IMR-90 (cell line): Measurements from ENCODE around the gene APOA4. TPM values are rescaled to one million over a fixed set of nuclear protein-coding genes. Genes with fewer than 3 reads are reported as not detected.
A peak's percentile ranks its signal among the peaks of the same experiment; 100 is the strongest.

Experiments
- ATAC-seq: fragments of 200-7000 bp; cut with Tn5 transposase; 2 replicates; pipeline ENCODE4 v1.9.1; 2020; ENCODE audit warnings: low read depth, mild to moderate bottlenecking, moderate library complexity
- BruUV-seq: library from RNA; stranded (reverse); fragments of 400-500 nt; replicated peaks from 2 replicates; lab custom pipeline; 2021; lab: Mats Ljungman, UMichigan
- CTCF ChIA-PET: fragments of 300-600 bp; formaldehyde crosslinking; extraction: SDS; loops from one replicate; lab custom pipeline; 2021; ENCODE audit warnings: antibody characterized with exemption; lab: Yijun Ruan, JAX
- POLR2A ChIA-PET: fragments of 300-600 bp; sonication (Branson Sonifier 250); formaldehyde crosslinking; loops from one replicate; lab custom pipeline; 2022; ENCODE audit warnings: antibody characterized with exemption; ENCODE audit not compliant: unreplicated experiment; lab: Charles Lee
- DNase-seq: peaks from one replicate; pipeline ENCODE4 v3.0.0; 2013
- H2AFZ ChIP-seq: replicated peaks from 2 replicates; pipeline ENCODE3; 2013; ENCODE audit warnings: low read length, mild to moderate bottlenecking; ENCODE audit not compliant: poor library complexity
- H2AK5ac ChIP-seq: 2 replicates; pipeline ENCODE4 v1.6.1; 2013; ENCODE audit warnings: low read depth, low read length, inconsistent platforms
- H2AK9ac ChIP-seq: replicated peaks from 2 replicates; pipeline ENCODE3; 2013; ENCODE audit warnings: mild to moderate bottlenecking, low read depth, low read length, moderate library complexity; ENCODE audit not compliant: poor library complexity
- H2BK120ac ChIP-seq: 2 replicates; pipeline ENCODE4 v1.6.1; 2013; ENCODE audit warnings: low read depth, low read length, inconsistent platforms
- H2BK15ac ChIP-seq: 3 replicates; pipeline ENCODE4 v1.6.1; 2013; ENCODE audit warnings: low read depth, low read length, inconsistent platforms
- H2BK20ac ChIP-seq: 2 replicates; pipeline ENCODE4 v1.6.1; 2013; ENCODE audit warnings: low read depth, mild to moderate bottlenecking, inconsistent platforms, low read length, moderate library complexity
- H2BK5ac ChIP-seq: 2 replicates; pipeline ENCODE4 v1.6.1; 2013; ENCODE audit warnings: mild to moderate bottlenecking, low read depth, low read length, inconsistent platforms; ENCODE audit not compliant: poor library complexity, severe bottlenecking
- H3K14ac ChIP-seq: replicated peaks from 2 replicates; pipeline ENCODE4 v1.6.1; 2013; ENCODE audit warnings: low read depth, low read length, inconsistent platforms
- H3K18ac ChIP-seq: 2 replicates; pipeline ENCODE4 v1.6.1; 2013; ENCODE audit warnings: low read depth, low read length, control low read depth
- H3K23ac ChIP-seq: 2 replicates; pipeline ENCODE4 v1.6.1; 2013; ENCODE audit warnings: low read depth, low read length, inconsistent platforms
- H3K27ac ChIP-seq: 2 replicates; pipeline ENCODE4 v1.5.1; 2013; ENCODE audit warnings: mild to moderate bottlenecking, control low read depth, low read length; ENCODE audit not compliant: insufficient read depth
- H3K27me3 ChIP-seq: 2 replicates; pipeline ENCODE4 v1.6.1; 2013; ENCODE audit warnings: low read length; ENCODE audit not compliant: control insufficient read depth, insufficient read depth
- H3K36me3 ChIP-seq: 2 replicates; pipeline ENCODE4 v1.6.1; 2013; ENCODE audit warnings: low read length, mixed read lengths; ENCODE audit not compliant: control insufficient read depth, insufficient read depth
- H3K4ac ChIP-seq: 2 replicates; pipeline ENCODE4 v1.6.1; 2013; ENCODE audit warnings: low read depth, low read length, inconsistent platforms
- H3K4me1 ChIP-seq: 2 replicates; pipeline ENCODE4 v1.6.1; 2013; ENCODE audit warnings: low read length, mixed read lengths; ENCODE audit not compliant: control insufficient read depth, insufficient read depth
- H3K4me2 ChIP-seq: 2 replicates; pipeline ENCODE4 v1.6.1; 2013; ENCODE audit warnings: low read depth, mild to moderate bottlenecking, control low read depth, low read length, moderate library complexity
- H3K4me3 ChIP-seq: 2 replicates; pipeline ENCODE4 v1.5.1; 2013; ENCODE audit warnings: low read depth, mild to moderate bottlenecking, control low read depth, low read length, moderate library complexity; ENCODE audit not compliant: insufficient read depth
- H3K56ac ChIP-seq: 2 replicates; pipeline ENCODE4 v1.6.1; 2013; ENCODE audit warnings: low read length, inconsistent platforms; ENCODE audit not compliant: insufficient read depth; ENCODE audit errors: extremely low read depth
- H3K79me1 ChIP-seq, 2 experiments: 2 replicates each; pipeline ENCODE4 v1.6.1; 2013; ENCODE audit warnings: low read length in 2 of 2, inconsistent platforms in 1 of 2, low read depth in 1 of 2
- H3K9ac ChIP-seq: 2 replicates; pipeline ENCODE4 v1.6.1; 2013; ENCODE audit warnings: low read depth, low read length, control low read depth
- H3K9me1 ChIP-seq: 2 replicates; pipeline ENCODE4 v1.6.1; 2013; ENCODE audit warnings: low read length, inconsistent platforms; ENCODE audit not compliant: insufficient read depth
- H3K9me3 ChIP-seq: 2 replicates; pipeline ENCODE4 v1.6.1; 2013; ENCODE audit warnings: low read length; ENCODE audit not compliant: control insufficient read depth, insufficient read depth
- H4K20me1 ChIP-seq: 2 replicates; pipeline ENCODE4 v1.6.1; 2013; ENCODE audit warnings: low read length, inconsistent platforms; ENCODE audit not compliant: insufficient read depth
- H4K5ac ChIP-seq: 2 replicates; pipeline ENCODE4 v1.6.1; 2013; ENCODE audit warnings: mild to moderate bottlenecking, low read depth, low read length, control low read depth
- H4K8ac ChIP-seq, 2 experiments: 2 replicates each; pipeline ENCODE4 v1.6.1; 2013; ENCODE audit warnings: low read depth in 2 of 2, low read length in 2 of 2, control low read depth in 1 of 2, inconsistent platforms in 1 of 2
- H4K91ac ChIP-seq: 2 replicates; pipeline ENCODE4 v1.6.1; 2013; ENCODE audit warnings: low read depth, low read length, inconsistent platforms; ENCODE audit not compliant: insufficient read depth
- BHLHE40 ChIP-seq: fragments of 150-350 bp; IDR thresholded peaks from 2 replicates; pipeline ENCODE4 v1.6.1; 2016; ENCODE audit warnings: mild to moderate bottlenecking, low read depth, low read length
- MAFK ChIP-seq: IDR thresholded peaks from 2 replicates; pipeline ENCODE4 v1.6.1; 2012; ENCODE audit warnings: low read depth, low read length, improper control_type of control experiment
- NFE2L2 ChIP-seq: fragments of 150-350 bp; IDR thresholded peaks from 2 replicates; pipeline ENCODE4 v1.6.1; 2016; ENCODE audit warnings: low read depth, mild to moderate bottlenecking, low read length
- RCOR1 ChIP-seq: IDR thresholded peaks from 2 replicates; pipeline ENCODE4 v1.6.1; 2012; ENCODE audit warnings: mild to moderate bottlenecking, low read length, improper control_type of control experiment; ENCODE audit not compliant: insufficient replicate concordance
- SMC3 ChIP-seq: fragments of 150-350 bp; IDR thresholded peaks from 2 replicates; pipeline ENCODE4 v1.6.1; 2016; ENCODE audit warnings: low read depth, mild to moderate bottlenecking, antibody characterized with exemption, low read length, moderate library complexity
- WGBS, 2 experiments: methylation state at CpG; one replicate each; pipeline versions ENCODE4 v1.1.5 to v1.1.7; 2013; ENCODE audit warnings: missing lambda C conversion rate in 2 of 2; ENCODE audit not compliant: insufficient read length in 1 of 2; ENCODE audit errors: extremely low coverage in 2 of 2; 5-methylcytosine and 5-hydroxymethylcytosine counted together
- dilution Hi-C: fragments of 300-500 bp; cut with HindIII; formaldehyde crosslinking; loops from one replicate; pipeline ENCODE4 v1.14.3; 2018; ENCODE audit warnings: low sequenced_read_pairs; ENCODE audit not compliant: unreplicated experiment
- in situ Hi-C: fragments of 300-500 bp; cut with MboI; formaldehyde crosslinking; loops from 3 replicates; pipeline ENCODE4 v1.14.3; 2019; ENCODE audit warnings: low sequenced_read_pairs, inconsistent platforms, mixed read lengths
- intact Hi-C: fragments of 100-400 bp; cut with micrococcal nuclease; formaldehyde crosslinking; loops from 2 replicates; pipeline ENCODE4 v1.10.0; 2022
- polyA plus RNA-seq, 3 experiments: library from polyadenylated mRNA; depleted of rRNA; stranded (reverse); fragments of >200 nt; gene quantifications; 2 replicates each; pipeline ENCODE4 v1.2.3, GENCODE V29; 2012; ENCODE audit warnings: low replicate concordance in 1 of 3
- total RNA-seq: library from RNA; depleted of rRNA; stranded (reverse); fragments of >200 nt; gene quantifications from 2 replicates; pipeline ENCODE4 v1.2.3, GENCODE V29; 2012
- TF ChIP-seq, protein P1 (sequence below): fragments of 150-350 bp; IDR thresholded peaks from 2 replicates; pipeline ENCODE4 v1.6.1; 2016; ENCODE audit warnings: low read depth, mild to moderate bottlenecking, low read length, moderate library complexity, borderline replicate concordance
- TF ChIP-seq, protein P2 (sequence below): conservative IDR thresholded peaks from 2 replicates; pipeline ENCODE4 v1.5.1; 2012; ENCODE audit warnings: mild to moderate bottlenecking, low read depth, low read length, improper control_type of control experiment

The APOA4 gene
- total and polyA plus RNA-seq, 2 of the 4 experiments (the other 2 are of a cell fraction) = not detected

DNA sequence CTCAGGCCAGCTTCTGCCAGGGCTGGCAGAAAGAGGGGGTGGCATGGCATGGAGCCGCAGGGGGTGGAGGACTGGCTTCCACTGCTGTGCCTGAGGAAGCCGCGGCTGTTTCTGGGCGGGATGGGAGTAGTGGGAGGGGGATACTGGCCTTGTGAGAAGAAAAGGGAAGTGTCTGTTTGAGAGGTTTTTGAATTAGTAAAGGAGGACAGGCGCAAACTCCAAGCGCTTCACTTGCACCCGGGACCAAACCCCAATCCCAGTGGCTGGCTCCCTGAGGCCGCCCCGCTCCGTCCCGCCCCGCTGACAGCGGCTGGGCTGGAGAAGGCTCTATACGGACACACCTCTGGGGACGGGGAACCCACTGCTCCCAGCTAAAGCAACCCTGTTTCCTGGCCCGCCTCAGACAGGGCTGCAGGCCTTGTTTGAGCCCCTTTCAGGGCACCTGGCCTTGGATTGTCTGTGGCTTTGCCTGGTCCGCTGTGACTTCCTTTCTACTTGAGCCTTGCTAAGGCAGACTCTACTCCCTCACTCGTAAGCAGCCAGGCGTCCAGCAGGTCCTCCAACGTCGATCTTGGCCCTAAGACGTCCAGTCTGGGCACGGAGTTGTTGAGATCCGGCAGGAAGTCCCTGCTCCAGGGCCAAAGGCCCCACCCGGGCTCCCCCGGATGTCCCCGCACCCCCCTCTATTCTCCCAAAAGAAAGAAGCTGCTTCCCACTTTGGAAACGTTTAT lies 12.1 kb upstream of the APOA4 start:
- ChIA-PET CTCF (interaction anchor here (0.6 to 1.9 kb wide), 17 partner anchors 8 to 273 kb away, joined by 3 to 30 read pairs (median 4); partner anchors contain the start of gene APOA5), POLR2A (interaction anchor here (0.7 kb wide), 1 partner anchor 42 kb away, joined by 3 read pairs; no protein-coding TSS in a partner anchor)
- H3K27me3 ChIP-seq = peaks cover 3% of the 10 kb centered on the region; the same call in 1 of the 2 replicates
- H3K79me1 ChIP-seq = no peaks in the 10 kb centered on the region
- H4K5ac ChIP-seq = peak overlapping the region; percentile 47
- no peak overlapping the region for H3K23ac ChIP-seq
- no peak for DNase-seq
- no peak overlapping the region for H2BK20ac ChIP-seq
- H3K9me3 ChIP-seq = no peaks in the 10 kb centered on the region
- H2BK15ac ChIP-seq = peak overlapping the region; percentile 39; the same call in 2 of the 3 replicates
- intact Hi-C loops (no loop called here), dilution Hi-C loops (no loop called here), in situ Hi-C loops (no loop called here)
- peak overlapping the region; percentile 20 for H2AK5ac ChIP-seq
- WGBS, 2 experiments = 82% methylated on average over 11 of the region's 28 CpGs; no CpG with 5 or more reads in 1 of the 2 experiments
- H3K4ac ChIP-seq = peak overlapping the region; percentile 68
- H3K9me1 ChIP-seq = no peaks in the 10 kb centered on the region; the same call in 1 of the 2 replicates
- H3K18ac ChIP-seq = peak overlapping the region; percentile 49; the same call in 1 of the 2 replicates
- H3K36me3 ChIP-seq = no peaks in the 10 kb centered on the region
- no TSS peak for BruUV-seq
- peak overlapping the region; percentile 52 for H2BK120ac ChIP-seq
- no peaks in the 10 kb centered on the region for H4K20me1 ChIP-seq
- H3K4me3 ChIP-seq = no peak overlapping the region
- no peak overlapping the region for H2BK5ac ChIP-seq
- peak overlapping the region; percentile 79 for H2AK9ac ChIP-seq
- peak overlapping the region; percentile 74 for H4K91ac ChIP-seq
- 0 out of 2 replicates have a peak overlapping the region, but pooled peaks have one; percentile 8 for H3K9ac ChIP-seq
- H4K8ac ChIP-seq = peak overlapping the region; percentile 58 to 84
- no peak for TF ChIP-seq MAFK
- TF ChIP-seq, protein P1, sequence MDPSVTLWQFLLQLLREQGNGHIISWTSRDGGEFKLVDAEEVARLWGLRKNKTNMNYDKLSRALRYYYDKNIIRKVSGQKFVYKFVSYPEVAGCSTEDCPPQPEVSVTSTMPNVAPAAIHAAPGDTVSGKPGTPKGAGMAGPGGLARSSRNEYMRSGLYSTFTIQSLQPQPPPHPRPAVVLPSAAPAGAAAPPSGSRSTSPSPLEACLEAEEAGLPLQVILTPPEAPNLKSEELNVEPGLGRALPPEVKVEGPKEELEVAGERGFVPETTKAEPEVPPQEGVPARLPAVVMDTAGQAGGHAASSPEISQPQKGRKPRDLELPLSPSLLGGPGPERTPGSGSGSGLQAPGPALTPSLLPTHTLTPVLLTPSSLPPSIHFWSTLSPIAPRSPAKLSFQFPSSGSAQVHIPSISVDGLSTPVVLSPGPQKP = no peak
- no peak for TF ChIP-seq RCOR1
- no peak for TF ChIP-seq NFE2L2
- no peak for TF ChIP-seq BHLHE40
- no peak for TF ChIP-seq SMC3
- TF ChIP-seq, protein P2, sequence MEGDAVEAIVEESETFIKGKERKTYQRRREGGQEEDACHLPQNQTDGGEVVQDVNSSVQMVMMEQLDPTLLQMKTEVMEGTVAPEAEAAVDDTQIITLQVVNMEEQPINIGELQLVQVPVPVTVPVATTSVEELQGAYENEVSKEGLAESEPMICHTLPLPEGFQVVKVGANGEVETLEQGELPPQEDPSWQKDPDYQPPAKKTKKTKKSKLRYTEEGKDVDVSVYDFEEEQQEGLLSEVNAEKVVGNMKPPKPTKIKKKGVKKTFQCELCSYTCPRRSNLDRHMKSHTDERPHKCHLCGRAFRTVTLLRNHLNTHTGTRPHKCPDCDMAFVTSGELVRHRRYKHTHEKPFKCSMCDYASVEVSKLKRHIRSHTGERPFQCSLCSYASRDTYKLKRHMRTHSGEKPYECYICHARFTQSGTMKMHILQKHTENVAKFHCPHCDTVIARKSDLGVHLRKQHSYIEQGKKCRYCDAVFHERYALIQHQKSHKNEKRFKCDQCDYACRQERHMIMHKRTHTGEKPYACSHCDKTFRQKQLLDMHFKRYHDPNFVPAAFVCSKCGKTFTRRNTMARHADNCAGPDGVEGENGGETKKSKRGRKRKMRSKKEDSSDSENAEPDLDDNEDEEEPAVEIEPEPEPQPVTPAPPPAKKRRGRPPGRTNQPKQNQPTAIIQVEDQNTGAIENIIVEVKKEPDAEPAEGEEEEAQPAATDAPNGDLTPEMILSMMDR = no peak
- ATAC-seq = no peak
- H2AFZ ChIP-seq = peak overlapping the region; percentile 98
- no peak overlapping the region; the same call in 1 of the 2 replicates for H3K4me2 ChIP-seq
- peaks cover 3% of the 10 kb centered on the region; the same call in 1 of the 2 replicates for H3K4me1 ChIP-seq
- peak overlapping the region; percentile 6; the same call in 1 of the 2 replicates for H3K27ac ChIP-seq
- H3K56ac ChIP-seq = no peak overlapping the region
- H3K14ac ChIP-seq = peak overlapping the region; percentile 58; the same call in 1 of the 2 replicates
